Natural killer cell (primary cell): ENCODE data around the gene SRPK2. TPM values are rescaled to one million over a fixed set of nuclear protein-coding genes. Genes with fewer than 3 reads are reported as not detected.

ENCODE experiments used
- ATAC-seq, 3 donors: fragments of 150-1000 bp in 2 of 3; fragments of 200-7000 bp in 1 of 3; cut with Tn5 transposase; 1 replicate in 1 of 3; 2 replicates in 2 of 3; pipeline ENCODE4 v1.10.0; 2021; ENCODE audit warnings: mild to moderate bottlenecking in 2 of 3, moderate library complexity in 2 of 3
- DNase-seq, 2 donors: peaks; one replicate each; pipeline versions ENCODE4 v3.0.0 to v3.0.0-alpha.2; 2013 to 2021; ENCODE audit warnings: mixed read lengths in 1 of 2
- H3K27ac ChIP-seq: one replicate; pipeline ENCODE4 v1.5.1; 2013; ENCODE audit warnings: mild to moderate bottlenecking, low read length
- H3K27me3 ChIP-seq: one replicate; pipeline ENCODE4 v1.6.1; 2013; ENCODE audit warnings: low read length; ENCODE audit not compliant: control insufficient read depth, insufficient read depth
- H3K36me3 ChIP-seq: one replicate; pipeline ENCODE4 v1.6.1; 2013; ENCODE audit warnings: low read length; ENCODE audit not compliant: control insufficient read depth, insufficient read depth
- H3K4me1 ChIP-seq: one replicate; pipeline ENCODE4 v1.6.1; 2013; ENCODE audit warnings: low read length; ENCODE audit not compliant: control insufficient read depth, insufficient read depth
- H3K4me3 ChIP-seq: one replicate; pipeline ENCODE4 v1.5.1; 2013; ENCODE audit warnings: low read length
- H3K9me3 ChIP-seq: one replicate; pipeline ENCODE4 v1.6.1; 2013; ENCODE audit warnings: low read length; ENCODE audit not compliant: control insufficient read depth, insufficient read depth
- H3K27ac Mint-ChIP-seq, 2 donors: one replicate each; pipeline ENCODE4 v1.8.0; 2022; ENCODE audit warnings: mild to moderate bottlenecking in 2 of 2, mixed read lengths in 2 of 2, moderate library complexity in 1 of 2
- H3K27me3 Mint-ChIP-seq, 2 donors: one replicate each; pipeline ENCODE4 v1.8.0; 2022; ENCODE audit warnings: low read depth in 2 of 2, mixed read lengths in 2 of 2
- H3K36me3 Mint-ChIP-seq: one replicate; pipeline ENCODE4 v1.8.0; 2022; ENCODE audit warnings: mixed read lengths
- H3K4me1 Mint-ChIP-seq, 2 donors: one replicate each; pipeline ENCODE4 v1.8.0; 2022; ENCODE audit warnings: mixed read lengths in 2 of 2
- H3K4me3 Mint-ChIP-seq: one replicate; pipeline ENCODE4 v1.8.0; 2022; ENCODE audit warnings: mild to moderate bottlenecking, moderate library complexity, mixed read lengths
- H3K9me3 Mint-ChIP-seq, 2 donors: one replicate each; pipeline ENCODE4 v1.8.0; 2022; ENCODE audit warnings: mixed read lengths in 2 of 2
- WGBS: methylation state at CpG from one replicate; pipeline ENCODE4 v1.1.7; 2013; ENCODE audit warnings: missing lambda C conversion rate; ENCODE audit not compliant: insufficient coverage; 5-methylcytosine and 5-hydroxymethylcytosine counted together
- intact Hi-C: fragments of 100-400 bp; cut with micrococcal nuclease; formaldehyde crosslinking; loops from one replicate; pipeline ENCODE4 v1.14.2; 2022
- total RNA-seq, 4 donors: library from RNA; stranded (reverse); fragments of 120-200 nt in 1 of 4; gene quantifications; one replicate each; pipeline versions ENCODE4 v1.2.3 to v1.2.4, GENCODE V29; 2013 to 2022
- TF ChIP-seq, protein P1 (sequence below): fragments of 200-600 bp; IDR thresholded peaks from one replicate; pipeline ENCODE4 v1.8.0; 2022; ENCODE audit warnings: antibody characterized with exemption

Gene SRPK2
- total RNA-seq, 3 donors from 2014 or later (not counting 1 experiment from before 2014, with no cell fraction given): 103 to 121 (median 108) TPM

DNA sequence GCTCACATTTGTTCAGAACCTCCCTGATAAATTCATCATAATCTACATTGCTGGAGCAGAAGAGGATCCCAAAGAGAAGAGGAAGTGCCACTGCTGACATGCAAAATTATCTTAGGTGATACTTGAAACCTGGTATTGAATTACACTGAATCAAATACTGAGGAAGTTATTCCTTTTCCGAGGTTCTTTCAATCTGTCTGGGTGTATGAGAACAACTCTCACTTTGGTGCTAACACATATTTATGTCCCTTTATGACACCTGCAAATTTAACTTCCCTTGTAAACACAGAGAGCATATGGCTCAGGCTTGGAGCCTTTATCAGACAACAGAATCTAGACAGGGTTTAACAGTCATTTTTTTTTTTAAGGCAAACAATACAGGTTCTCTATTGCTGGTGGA lies 131.4 kb downstream of the SRPK2 start:
- Histone ChIP-seq H3K9me3 (no peaks in the 10 kb centered on the region), H3K27me3 (no peaks in the 10 kb centered on the region), H3K4me3 (no peak overlapping the region), H3K27ac (no peak overlapping the region), H3K4me1 (peaks cover 18% of the 10 kb centered on the region), H3K36me3 (no peaks in the 10 kb centered on the region)
- Mint-ChIP-seq H3K27me3 (no peaks in the 10 kb centered on the region), H3K36me3 (no peaks in the 10 kb centered on the region), H3K4me3 (peak overlapping the region; percentile 68), H3K27ac (peak overlapping the region; percentile 78 to 81), H3K9me3 (peaks cover 0 to 4% of the 10 kb centered on the region in 2 donors), H3K4me1 (peaks cover 69% of the 10 kb centered on the region in 2 donors)
- no peak for DNase-seq
- TF ChIP-seq, protein P1, sequence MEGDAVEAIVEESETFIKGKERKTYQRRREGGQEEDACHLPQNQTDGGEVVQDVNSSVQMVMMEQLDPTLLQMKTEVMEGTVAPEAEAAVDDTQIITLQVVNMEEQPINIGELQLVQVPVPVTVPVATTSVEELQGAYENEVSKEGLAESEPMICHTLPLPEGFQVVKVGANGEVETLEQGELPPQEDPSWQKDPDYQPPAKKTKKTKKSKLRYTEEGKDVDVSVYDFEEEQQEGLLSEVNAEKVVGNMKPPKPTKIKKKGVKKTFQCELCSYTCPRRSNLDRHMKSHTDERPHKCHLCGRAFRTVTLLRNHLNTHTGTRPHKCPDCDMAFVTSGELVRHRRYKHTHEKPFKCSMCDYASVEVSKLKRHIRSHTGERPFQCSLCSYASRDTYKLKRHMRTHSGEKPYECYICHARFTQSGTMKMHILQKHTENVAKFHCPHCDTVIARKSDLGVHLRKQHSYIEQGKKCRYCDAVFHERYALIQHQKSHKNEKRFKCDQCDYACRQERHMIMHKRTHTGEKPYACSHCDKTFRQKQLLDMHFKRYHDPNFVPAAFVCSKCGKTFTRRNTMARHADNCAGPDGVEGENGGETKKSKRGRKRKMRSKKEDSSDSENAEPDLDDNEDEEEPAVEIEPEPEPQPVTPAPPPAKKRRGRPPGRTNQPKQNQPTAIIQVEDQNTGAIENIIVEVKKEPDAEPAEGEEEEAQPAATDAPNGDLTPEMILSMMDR: no peak
- ATAC-seq: peak; percentile 65 to 83 (median 75)
- intact Hi-C loops: no loop called here
- 0% methylated on average over 1 of the region's 1 CpG for WGBS

DNA sequence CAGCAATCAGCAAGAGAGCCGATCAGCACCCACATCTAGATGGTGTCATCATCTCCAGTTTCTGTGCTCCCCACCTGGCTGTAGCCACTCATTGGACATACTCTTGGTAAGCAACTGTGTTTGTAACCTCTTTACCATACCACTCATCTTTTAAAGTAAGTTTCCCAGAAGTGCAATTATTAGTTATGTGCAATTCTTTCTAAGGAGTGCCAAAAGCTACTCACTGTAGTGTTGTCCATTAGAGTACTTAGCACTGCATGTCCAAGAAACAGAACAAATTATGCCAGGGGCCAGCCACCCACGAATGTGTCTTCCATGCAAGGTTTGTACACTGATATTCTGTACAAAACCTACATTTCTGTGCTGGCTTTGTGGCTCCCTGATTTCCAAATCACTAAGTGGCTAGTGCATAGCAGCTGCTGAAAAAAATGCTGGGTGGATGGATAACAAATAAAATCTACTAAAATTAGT lies 131.9 kb downstream of the SRPK2 start:
- H3K4me1 ChIP-seq: peaks cover 18% of the 10 kb centered on the region
- intact Hi-C loops: no loop called here
- no peaks in the 10 kb centered on the region for H3K36me3 ChIP-seq
- H3K27me3 ChIP-seq: no peaks in the 10 kb centered on the region
- H3K9me3 Mint-ChIP-seq: peaks cover 0 to 4% of the 10 kb centered on the region in 2 donors
- 61% methylated on average over 2 of the region's 2 CpGs for WGBS
- DNase-seq (no peak), ATAC-seq (peak in 2 of 3 donors; percentile 45 to 46)
- H3K27me3 Mint-ChIP-seq: no peaks in the 10 kb centered on the region
- H3K4me3 ChIP-seq: no peak overlapping the region
- no peaks in the 10 kb centered on the region for H3K36me3 Mint-ChIP-seq
- H3K27ac Mint-ChIP-seq: peak overlapping the region; percentile 78 to 81
- no peaks in the 10 kb centered on the region for H3K9me3 ChIP-seq
- H3K4me1 Mint-ChIP-seq: peaks cover 73% of the 10 kb centered on the region in 2 donors
- TF ChIP-seq, protein P1: no peak
- H3K27ac ChIP-seq: no peak overlapping the region
- peak overlapping the region; percentile 68 for H3K4me3 Mint-ChIP-seq

DNA sequence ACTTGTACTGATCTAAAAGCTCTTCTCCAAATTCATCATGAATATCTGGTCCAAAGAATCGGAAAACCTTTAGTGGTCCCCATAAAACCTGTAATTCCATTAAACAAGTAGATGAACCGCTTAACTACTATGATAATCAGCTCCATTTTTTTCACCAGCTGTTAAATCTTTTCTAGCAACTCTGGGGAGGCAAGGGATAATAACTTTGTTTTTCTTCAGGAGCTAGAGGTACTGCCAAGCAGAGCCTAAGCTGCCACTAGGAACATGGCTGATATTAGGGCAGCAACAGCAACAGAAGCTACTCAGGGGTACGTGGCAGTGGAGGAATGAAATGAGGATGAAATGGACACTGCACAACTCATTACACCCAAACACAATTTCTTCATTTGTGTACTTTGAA lies 138.0 kb downstream of the SRPK2 start:
- Histone ChIP-seq H3K4me3 (no peak overlapping the region), H3K27ac (no peak overlapping the region), H3K4me1 (peaks cover 11% of the 10 kb centered on the region), H3K36me3 (no peaks in the 10 kb centered on the region), H3K27me3 (no peaks in the 10 kb centered on the region), H3K9me3 (no peaks in the 10 kb centered on the region)
- intact Hi-C loops: no loop called here
- 100% methylated on average over 1 of the region's 3 CpGs for WGBS
- H3K36me3 Mint-ChIP-seq: no peaks in the 10 kb centered on the region
- H3K9me3 Mint-ChIP-seq: no peaks in the 10 kb centered on the region
- H3K4me1 Mint-ChIP-seq: peaks cover 44 to 50% of the 10 kb centered on the region in 2 donors
- no peak for DNase-seq
- peak overlapping the region; percentile 42 to 69 for H3K27ac Mint-ChIP-seq
- no peaks in the 10 kb centered on the region for H3K27me3 Mint-ChIP-seq
- no peak overlapping the region for H3K4me3 Mint-ChIP-seq
- ATAC-seq: no peak
- TF ChIP-seq, protein P1: no peak

DNA sequence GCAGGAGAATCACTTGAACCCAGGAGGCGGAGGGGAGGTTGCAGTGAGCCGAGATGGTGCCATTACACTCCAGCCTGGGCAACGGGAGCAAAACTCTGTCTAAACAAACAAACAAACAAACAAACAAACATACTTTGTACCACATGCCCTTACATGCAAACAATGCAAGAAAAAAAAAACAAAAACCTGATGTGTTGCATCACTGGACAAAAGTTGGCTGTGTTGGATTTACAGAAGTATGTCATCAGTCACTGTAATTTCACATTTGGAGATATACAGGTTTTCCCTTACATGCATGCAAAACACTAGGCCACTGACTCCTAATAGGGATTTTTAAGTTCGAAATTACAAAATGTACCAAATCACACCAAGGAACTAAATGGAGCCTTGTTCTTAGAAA lies 138.5 kb downstream of the SRPK2 start:
- Histone ChIP-seq H3K9me3 (no peaks in the 10 kb centered on the region), H3K27ac (no peak overlapping the region), H3K4me3 (no peak overlapping the region), H3K36me3 (no peaks in the 10 kb centered on the region), H3K27me3 (no peaks in the 10 kb centered on the region), H3K4me1 (peaks cover 10% of the 10 kb centered on the region)
- ATAC-seq (no peak), DNase-seq (no peak)
- no peaks in the 10 kb centered on the region for H3K36me3 Mint-ChIP-seq
- H3K9me3 Mint-ChIP-seq: no peaks in the 10 kb centered on the region
- whole genome bisulfite sequencing: 100% methylated on average over 2 of the region's 4 CpGs
- H3K27me3 Mint-ChIP-seq: no peaks in the 10 kb centered on the region
- intact Hi-C loops: no loop called here
- H3K4me1 Mint-ChIP-seq: peaks cover 41 to 46% of the 10 kb centered on the region in 2 donors
- TF ChIP-seq, protein P1: no peak
- H3K27ac Mint-ChIP-seq: peak overlapping the region; percentile 42 to 69
- no peak overlapping the region for H3K4me3 Mint-ChIP-seq
